ENCODE data around the gene STOM.

The STOM gene

GRCh38 chr9:121368745-121369144 is 1.3 kb downstream of the STOM start:
- DNase-seq = no peak

GRCh38 chr9:121368138-121368522 is 1.9 kb downstream of the STOM start:
- no peak for DNase-seq

GRCh38 chr9:121367306-121368137 is 2.5 kb downstream of the STOM start:
- no peak for DNase-seq

- DNase-seq = no peak
These were observed 3.3 kb downstream of the STOM start for GRCh38 chr9:121366611-121367192.

GRCh38 chr9:121365564-121365963 is 4.5 kb downstream of the STOM start:
- no peak for DNase-seq

- DNase-seq = no peak
These were observed 5.2 kb downstream of the STOM start for GRCh38 chr9:121364886-121365285.

- DNase-seq = no peak
These were observed 6.0 kb downstream of the STOM start for GRCh38 chr9:121364077-121364476.

GRCh38 chr9:121363622-121363961 is 6.5 kb downstream of the STOM start:
- no peak for DNase-seq

- DNase-seq = no peak
These were observed 7.0 kb downstream of the STOM start for GRCh38 chr9:121362813-121363621.

GRCh38 chr9:121360601-121361374 is 9.3 kb downstream of the STOM start:
- DNase-seq = no peak

GRCh38 chr9:121359351-121360294 is 10.4 kb downstream of the STOM start:
- no peak for DNase-seq

GRCh38 chr9:121358751-121359150 is 11.3 kb downstream of the STOM start:
- no peak for DNase-seq

- no peak for DNase-seq
These were observed 13.0 kb downstream of the STOM start for GRCh38 chr9:121357011-121357410.

GRCh38 chr9:121354762-121355161 is 15.3 kb downstream of the STOM start:
- no peak for DNase-seq

- DNase-seq = no peak
These were observed 15.9 kb downstream of the STOM start for GRCh38 chr9:121354141-121354540.

GRCh38 chr9:121353241-121354061 is 16.6 kb downstream of the STOM start:
- no peak for DNase-seq

- peak; percentile 68 for DNase-seq
These were observed 19.0 kb downstream of the STOM start for GRCh38 chr9:121350993-121351561.

- no peak for DNase-seq
These were observed 20.0 kb downstream of the STOM start for GRCh38 chr9:121350036-121350435.

- no peak for DNase-seq
These were observed 21.0 kb downstream of the STOM start for GRCh38 chr9:121349009-121349408.

GRCh38 chr9:121348221-121348620 is 21.8 kb downstream of the STOM start:
- no peak for DNase-seq

GRCh38 chr9:121345070-121345469 is 25.0 kb downstream of the STOM start:
- DNase-seq = no peak
